ACC112 (cell line): ENCODE measurements around the gene TNFAIP8L3.
A peak's percentile ranks its signal among the peaks of the same experiment; 100 is the strongest.

Experiments
- H2AFZ ChIP-seq: fragments of 200-600 bp; sonication (generic); one replicate; pipeline ENCODE4 v1.6.0; 2017; ENCODE audit warnings: antibody characterized with exemption, low read length; ENCODE audit not compliant: unreplicated experiment
- H3K27ac ChIP-seq: fragments of 200-600 bp; sonication (generic); 2 replicates; pipeline ENCODE4 v1.5.1; 2014; ENCODE audit warnings: low read depth, mild to moderate bottlenecking, antibody characterized with exemption, low read length, moderate library complexity
- H3K27me3 ChIP-seq: fragments of 200-600 bp; sonication (generic); 2 replicates; pipeline ENCODE4 v1.6.1; 2014; ENCODE audit warnings: mild to moderate bottlenecking, antibody characterized with exemption, low read length, moderate library complexity, mixed read lengths; ENCODE audit not compliant: insufficient read depth
- H3K36me3 ChIP-seq: fragments of 200-600 bp; sonication (generic); 2 replicates; pipeline ENCODE4 v1.6.1; 2016; ENCODE audit warnings: mild to moderate bottlenecking, antibody characterized with exemption, low read length, moderate library complexity, mixed read lengths; ENCODE audit not compliant: insufficient read depth
- H3K4me1 ChIP-seq: fragments of 200-600 bp; sonication (generic); one replicate; pipeline ENCODE4 v1.6.1; 2016; ENCODE audit warnings: low read length, mixed read lengths; ENCODE audit not compliant: insufficient read depth, unreplicated experiment, control insufficient read depth
- H3K4me3 ChIP-seq: fragments of 200-600 bp; sonication (generic); 2 replicates; pipeline ENCODE4 v1.5.1; 2014; ENCODE audit warnings: mild to moderate bottlenecking, low read depth, low read length
- H3K79me2 ChIP-seq: fragments of 200-600 bp; sonication (generic); one replicate; pipeline ENCODE4 v1.6.0; 2016; ENCODE audit warnings: low read length; ENCODE audit not compliant: control insufficient read depth, unreplicated experiment, insufficient read depth

TNFAIP8L3 gene

DNA sequence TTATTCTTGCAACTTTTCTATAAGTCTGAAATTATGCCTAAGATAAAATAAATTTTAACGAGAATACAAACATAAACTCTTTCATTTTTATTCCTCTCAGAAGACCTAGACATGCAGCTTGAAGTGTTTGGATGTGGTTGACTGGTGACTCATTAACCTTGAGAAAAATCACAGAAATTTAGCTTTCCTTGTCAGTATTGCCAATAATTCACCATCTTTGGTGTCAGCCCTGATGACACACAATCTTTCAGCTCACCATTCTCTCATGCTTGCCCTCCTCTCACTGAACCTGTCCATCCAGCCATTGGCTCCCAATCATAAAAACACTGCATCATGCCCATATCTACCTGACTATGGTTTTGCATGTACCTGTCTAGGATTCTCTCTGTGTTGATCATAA is 22.6 kb upstream of the TNFAIP8L3 start:
- no peaks in the 10 kb centered on the region for H3K36me3 ChIP-seq

DNA sequence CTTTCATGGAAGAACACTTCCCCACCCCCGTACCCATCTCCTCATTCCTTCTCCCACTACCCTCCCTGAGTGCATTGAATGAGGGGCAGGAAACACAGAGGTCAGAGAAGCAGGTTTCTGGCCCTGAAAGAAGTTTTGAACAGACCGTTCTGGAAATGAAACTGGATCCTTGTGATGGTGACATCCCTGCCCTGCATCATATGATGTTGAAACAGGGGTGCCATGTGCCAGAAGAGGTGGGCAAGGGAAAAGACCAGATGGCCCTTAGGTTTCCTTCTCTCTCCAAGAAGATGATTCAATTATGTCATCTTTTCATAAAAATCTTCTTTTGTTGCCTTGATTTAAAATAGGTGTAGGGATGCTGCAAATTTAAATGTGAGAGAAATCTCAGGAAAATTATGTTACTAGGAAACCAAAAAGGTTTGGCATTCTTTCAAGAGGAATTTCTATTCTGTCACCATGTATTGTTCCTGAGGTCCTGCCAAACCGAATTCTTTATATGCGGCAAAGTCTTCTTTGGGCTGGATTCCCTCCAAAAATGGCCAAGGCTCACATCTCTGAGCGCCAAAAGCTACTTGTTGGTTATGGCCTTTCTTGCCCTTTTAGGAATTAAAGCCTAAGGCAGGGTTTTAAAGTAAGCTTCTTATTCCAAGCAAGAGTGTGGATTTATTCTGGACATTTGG is 19.9 kb upstream of the TNFAIP8L3 start:
- no peaks in the 10 kb centered on the region for H3K36me3 ChIP-seq
- H3K27ac ChIP-seq, result peak overlapping the region; percentile 33
- H3K4me1 ChIP-seq, result peaks cover 32% of the 10 kb centered on the region
- no peaks in the 10 kb centered on the region for H3K79me2 ChIP-seq
- H2AFZ ChIP-seq, result peak overlapping the region; percentile 14
- H3K27me3 ChIP-seq, result no peaks in the 10 kb centered on the region
- H3K4me3 ChIP-seq, result no peak overlapping the region

More for the DNA sequence above, 22.6 kb upstream of the TNFAIP8L3 start:
- H3K27ac ChIP-seq, result no peak overlapping the region
- no peak overlapping the region for H3K4me3 ChIP-seq
- H3K79me2 ChIP-seq, result no peaks in the 10 kb centered on the region
- H2AFZ ChIP-seq, result no peak overlapping the region
- no peaks in the 10 kb centered on the region for H3K27me3 ChIP-seq
- peaks cover 50% of the 10 kb centered on the region for H3K4me1 ChIP-seq

DNA sequence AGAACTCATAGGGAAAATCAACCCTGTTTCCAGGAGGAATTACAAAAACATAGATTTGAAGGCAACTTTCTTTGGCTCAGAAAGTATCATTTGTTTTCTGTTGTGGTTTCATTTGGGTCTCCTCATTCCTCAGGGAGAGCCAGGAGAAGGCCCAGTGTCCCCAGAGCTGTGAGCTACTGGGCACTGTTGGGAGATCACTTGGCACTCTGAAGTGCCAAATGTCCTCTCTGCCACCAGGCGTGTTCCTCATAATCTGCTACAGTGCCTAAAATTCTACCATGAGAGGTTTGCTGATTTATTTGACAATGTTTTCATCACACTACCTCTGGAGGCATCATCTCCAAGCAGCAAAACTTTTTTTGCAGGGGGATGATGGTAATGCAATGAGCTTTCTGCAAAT is 17.4 kb upstream of the TNFAIP8L3 start:
- Histone ChIP-seq H3K27me3 (no peaks in the 10 kb centered on the region), H3K79me2 (no peaks in the 10 kb centered on the region), H3K4me3 (no peak overlapping the region), H3K27ac (no peak overlapping the region), H3K4me1 (peaks cover 39% of the 10 kb centered on the region), H3K36me3 (no peaks in the 10 kb centered on the region), H2AFZ (no peak overlapping the region)

DNA sequence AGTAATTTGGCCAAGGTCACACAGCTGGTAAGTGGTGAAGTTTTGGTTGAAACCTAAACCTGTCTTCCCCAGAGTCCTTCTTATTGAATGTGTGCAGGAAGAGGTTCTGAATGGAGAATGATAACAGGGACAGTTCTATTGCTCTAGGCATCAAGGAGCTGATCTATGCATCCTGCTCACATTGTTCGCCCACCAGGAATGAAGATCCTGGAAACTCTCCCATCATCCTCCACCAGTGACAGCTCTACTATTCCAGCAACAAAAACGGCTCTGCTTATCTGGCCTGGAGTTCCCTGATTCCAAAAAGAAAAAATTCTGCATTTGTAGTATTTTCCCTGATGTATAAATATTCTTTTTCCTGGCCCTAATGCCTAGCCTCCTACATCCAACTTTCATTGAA is 16.4 kb upstream of the TNFAIP8L3 start:
- no peak overlapping the region for H3K27ac ChIP-seq
- H3K4me3 ChIP-seq, result no peak overlapping the region
- H2AFZ ChIP-seq, result no peak overlapping the region
- no peaks in the 10 kb centered on the region for H3K79me2 ChIP-seq
- peaks cover 36% of the 10 kb centered on the region for H3K4me1 ChIP-seq
- no peaks in the 10 kb centered on the region for H3K27me3 ChIP-seq
- H3K36me3 ChIP-seq, result no peaks in the 10 kb centered on the region

DNA sequence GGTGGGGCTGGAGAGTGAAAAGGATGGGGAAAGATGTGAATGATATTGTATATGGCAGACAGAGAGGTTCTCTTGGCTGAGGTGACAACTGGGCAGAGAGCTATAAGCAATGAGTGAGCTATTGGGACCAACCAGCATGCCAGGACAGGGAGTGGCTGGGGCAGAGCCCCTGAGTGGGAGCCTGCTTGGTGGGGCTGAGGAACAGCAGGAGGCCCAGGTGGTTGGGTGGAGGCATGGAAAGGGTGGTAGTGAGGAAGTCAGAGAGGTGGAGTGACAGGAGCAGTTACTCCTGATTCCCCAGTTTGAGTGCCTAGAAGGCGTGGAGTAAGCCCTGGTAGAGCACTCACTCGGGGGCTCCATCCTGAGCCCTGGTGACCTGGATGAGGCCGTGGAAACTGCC is 15.5 kb upstream of the TNFAIP8L3 start:
- no peaks in the 10 kb centered on the region for H3K79me2 ChIP-seq
- no peaks in the 10 kb centered on the region for H3K27me3 ChIP-seq
- H3K4me1 ChIP-seq, result peaks cover 36% of the 10 kb centered on the region
- no peaks in the 10 kb centered on the region for H3K36me3 ChIP-seq
- H2AFZ ChIP-seq, result no peak overlapping the region
- peak overlapping the region; percentile 80 for H3K27ac ChIP-seq
- H3K4me3 ChIP-seq, result no peak overlapping the region

DNA sequence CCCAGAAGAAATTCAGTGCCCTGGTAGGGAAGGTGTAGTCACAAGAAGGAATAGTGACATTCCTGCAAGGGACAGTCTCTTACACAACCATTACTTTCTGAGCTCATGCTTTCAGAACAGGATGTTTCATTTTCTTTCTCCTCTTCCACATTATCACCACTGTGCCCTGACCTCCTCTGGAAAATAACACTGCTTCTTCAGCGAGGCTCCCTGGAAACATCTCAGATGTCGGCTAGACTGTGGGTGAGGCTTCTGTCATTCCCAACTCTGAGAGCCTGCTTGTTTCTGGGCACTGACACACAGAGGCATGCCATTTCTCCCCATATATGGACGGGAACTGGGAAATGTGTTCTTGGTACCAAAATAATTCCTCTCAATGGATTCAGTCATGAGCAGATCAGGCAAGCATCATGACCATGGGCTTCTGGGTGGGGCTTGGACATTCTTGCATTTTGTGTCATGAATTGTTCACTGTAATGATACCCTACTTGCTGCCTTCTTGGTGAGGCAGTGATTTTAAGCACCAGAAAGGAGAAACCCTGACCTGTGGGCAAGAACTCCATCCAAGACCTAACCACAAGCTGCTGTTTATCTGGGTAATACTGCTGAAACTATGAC is 14.3 kb upstream of the TNFAIP8L3 start:
- Histone ChIP-seq H3K4me3 (peak overlapping the region; percentile 44; the same call in 1 of the 2 replicates), H3K27ac (peak overlapping the region; percentile 80), H2AFZ (peak overlapping the region; percentile 90)

DNA sequence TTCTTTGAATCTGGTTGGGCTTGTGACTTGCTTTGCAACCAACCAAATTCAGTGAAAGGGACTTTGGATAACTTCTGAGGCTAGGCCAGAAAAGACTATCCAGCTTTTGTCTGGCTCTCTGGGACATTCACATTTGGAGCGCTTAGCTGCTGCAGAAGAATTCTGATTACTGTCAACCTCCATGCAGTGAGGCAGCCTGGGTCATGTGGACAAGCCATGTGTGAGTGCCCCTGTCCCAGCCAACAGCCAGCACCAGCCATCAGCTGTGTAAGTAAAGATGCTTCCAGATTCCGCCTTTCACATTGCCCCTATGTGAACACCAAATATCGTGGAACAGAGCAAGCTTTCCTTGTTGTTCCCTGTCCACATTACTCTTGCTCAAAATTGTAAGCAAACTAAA is 12.9 kb upstream of the TNFAIP8L3 start:
- Histone ChIP-seq H3K27me3 (no peaks in the 10 kb centered on the region), H3K79me2 (no peaks in the 10 kb centered on the region), H3K36me3 (no peaks in the 10 kb centered on the region), H3K27ac (no peak overlapping the region), H3K4me1 (peaks cover 49% of the 10 kb centered on the region), H3K4me3 (no peak overlapping the region), H2AFZ (no peak overlapping the region)

More for the DNA sequence above, 14.3 kb upstream of the TNFAIP8L3 start:
- Histone ChIP-seq H3K79me2 (no peaks in the 10 kb centered on the region), H3K27me3 (no peaks in the 10 kb centered on the region), H3K36me3 (no peaks in the 10 kb centered on the region), H3K4me1 (peaks cover 37% of the 10 kb centered on the region)

DNA sequence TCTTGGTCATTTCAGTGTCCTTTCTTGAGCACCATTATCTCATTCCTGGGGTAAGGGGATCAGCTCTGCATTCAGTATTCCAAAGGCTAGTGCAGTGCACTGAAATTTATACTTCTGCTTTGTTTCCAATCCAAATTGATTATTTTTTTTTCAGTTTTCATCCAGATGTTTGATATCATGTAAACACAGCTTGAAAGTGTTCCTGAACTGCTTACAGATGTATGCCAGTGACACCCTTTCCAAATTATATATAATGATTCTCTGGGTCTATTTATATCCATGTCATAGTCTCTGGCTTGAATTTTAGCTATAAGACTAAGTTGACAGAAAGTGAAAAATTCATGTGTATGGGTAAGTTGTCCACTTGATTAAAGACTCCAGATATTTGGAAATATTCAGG is 11.8 kb upstream of the TNFAIP8L3 start:
- H3K79me2 ChIP-seq, result no peaks in the 10 kb centered on the region
- H2AFZ ChIP-seq, result no peak overlapping the region
- H3K27ac ChIP-seq, result no peak overlapping the region
- H3K36me3 ChIP-seq, result no peaks in the 10 kb centered on the region
- H3K4me3 ChIP-seq, result no peak overlapping the region
- H3K4me1 ChIP-seq, result peaks cover 52% of the 10 kb centered on the region
- no peaks in the 10 kb centered on the region for H3K27me3 ChIP-seq

DNA sequence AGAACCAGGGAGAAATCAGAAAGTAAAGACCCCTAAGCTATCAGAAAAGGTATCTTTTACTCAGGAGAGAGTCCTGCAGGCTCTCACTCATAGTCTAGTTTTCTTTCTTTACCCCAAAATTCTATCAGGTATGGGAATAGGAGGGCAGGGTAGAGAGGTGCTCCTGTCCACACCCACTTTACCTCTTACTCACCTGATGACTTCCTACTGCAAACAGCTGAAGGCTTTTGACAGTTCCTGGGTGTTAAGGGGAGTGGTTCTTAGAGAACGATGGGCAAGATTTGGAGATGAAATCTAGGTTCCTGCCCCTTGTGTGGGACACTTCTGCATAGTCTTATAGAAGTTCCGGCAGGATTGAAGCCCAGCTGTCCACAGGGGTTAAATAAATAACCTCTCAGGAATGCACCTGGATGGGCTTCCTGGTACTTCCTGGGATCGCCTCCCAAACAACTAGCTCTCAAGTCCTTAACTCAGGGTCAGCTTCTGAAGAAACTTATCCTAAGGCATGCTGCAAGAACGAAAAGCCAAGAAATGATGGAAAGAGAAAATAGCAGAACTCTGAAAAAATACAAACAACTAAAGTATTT is 10.8 kb upstream of the TNFAIP8L3 start:
- Histone ChIP-seq H3K79me2 (no peaks in the 10 kb centered on the region), H3K4me3 (no peak overlapping the region), H3K36me3 (no peaks in the 10 kb centered on the region), H3K27ac (no peak overlapping the region), H3K27me3 (no peaks in the 10 kb centered on the region), H3K4me1 (peaks cover 52% of the 10 kb centered on the region), H2AFZ (no peak overlapping the region)

DNA sequence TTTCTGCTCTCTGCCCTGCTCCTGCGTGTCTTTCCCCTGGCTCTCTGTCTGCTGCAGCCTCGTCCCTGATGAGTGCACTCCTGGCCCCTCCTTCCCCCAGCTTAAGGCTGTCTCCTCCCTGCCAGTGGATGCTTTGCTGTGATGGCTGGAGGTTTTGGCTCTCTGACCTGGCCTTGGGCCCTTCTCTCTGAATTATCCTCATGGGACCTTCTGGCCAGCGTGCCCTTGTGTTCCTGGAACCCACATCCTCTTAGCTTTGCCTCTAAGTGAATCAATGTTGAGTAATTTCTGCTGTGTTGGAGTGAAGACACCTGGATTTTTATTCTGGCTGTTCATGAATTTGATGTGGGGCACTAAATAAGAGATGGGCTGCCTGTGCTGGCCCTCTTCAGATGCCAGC is 9.8 kb upstream of the TNFAIP8L3 start:
- H3K27ac ChIP-seq, result peak overlapping the region; percentile 58
- H3K4me1 ChIP-seq, result peaks cover 45% of the 10 kb centered on the region
- H3K79me2 ChIP-seq, result no peaks in the 10 kb centered on the region
- peak overlapping the region; percentile 64 for H2AFZ ChIP-seq
- peak overlapping the region; percentile 67 for H3K4me3 ChIP-seq
- no peaks in the 10 kb centered on the region for H3K36me3 ChIP-seq
- no peaks in the 10 kb centered on the region for H3K27me3 ChIP-seq

DNA sequence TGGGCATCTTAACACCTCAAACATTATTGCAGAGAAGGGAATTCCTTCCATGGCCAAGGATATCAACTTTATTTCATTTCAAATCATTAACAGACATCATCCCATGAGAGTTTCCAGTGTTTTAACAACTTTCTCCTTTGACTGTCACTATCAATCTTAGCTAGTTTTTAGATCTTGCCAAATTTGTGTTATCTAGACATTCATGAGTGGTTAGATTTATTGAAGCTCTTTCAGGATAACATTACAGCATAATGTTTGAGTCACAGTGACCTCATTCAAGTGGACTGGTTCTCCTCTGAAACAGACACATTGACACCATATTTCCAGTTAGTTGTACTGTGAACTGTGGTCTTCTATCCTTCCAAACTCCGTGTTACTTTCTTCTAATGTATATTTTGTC is 8.6 kb upstream of the TNFAIP8L3 start:
- Histone ChIP-seq H3K36me3 (no peaks in the 10 kb centered on the region), H3K4me1 (peaks cover 35% of the 10 kb centered on the region), H3K79me2 (no peaks in the 10 kb centered on the region), H3K4me3 (peak overlapping the region; percentile 67), H3K27me3 (no peaks in the 10 kb centered on the region), H2AFZ (no peak overlapping the region), H3K27ac (peak overlapping the region; percentile 58)
